ENCODE measurements around the gene GCLM.

DNA sequence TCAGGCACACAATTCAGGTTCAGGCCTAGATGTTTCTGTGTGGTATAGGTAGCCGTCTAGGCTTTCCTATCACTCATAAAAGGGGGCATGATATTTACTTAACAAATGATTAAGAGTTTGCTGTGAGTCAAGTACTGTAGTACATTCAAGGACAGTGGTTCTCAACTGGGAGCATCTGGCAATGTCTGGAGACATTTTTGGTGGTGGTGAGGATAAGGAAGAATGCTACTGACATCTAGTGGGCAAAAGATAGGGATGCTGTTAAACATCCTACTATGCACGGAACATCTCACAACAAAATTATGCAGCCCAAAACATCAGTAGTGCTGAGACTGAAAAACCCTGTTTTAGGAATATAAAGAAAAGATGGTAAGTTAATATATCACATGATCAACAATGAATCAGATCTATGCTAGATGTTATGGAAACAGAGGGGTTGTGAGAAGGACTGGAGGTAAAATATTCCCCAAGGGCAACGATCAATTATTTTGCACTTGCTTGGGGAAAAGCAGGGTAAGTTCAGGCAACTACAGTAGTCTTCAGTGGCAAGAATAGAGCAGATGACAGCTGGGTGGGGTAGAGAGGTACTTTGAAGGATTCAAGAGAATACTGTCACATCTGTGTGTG lies 35.1 kb downstream of the GCLM start:
- no peak for TF ChIP-seq NR3C1 (IDR thresholded peaks at IDR 0.05)
- no peak for TF ChIP-seq BHLHE40 (IDR thresholded peaks at IDR 0.05; ENCODE audit: low read depth, low read length)
- TF ChIP-seq ESRRA (IDR thresholded peaks at IDR 0.05; ENCODE audit: borderline replicate concordance, low read length): no peak
- no peak for TF ChIP-seq KDM1A (IDR thresholded peaks at IDR 0.05; ENCODE audit: low read depth)
- TF ChIP-seq, protein P1, sequence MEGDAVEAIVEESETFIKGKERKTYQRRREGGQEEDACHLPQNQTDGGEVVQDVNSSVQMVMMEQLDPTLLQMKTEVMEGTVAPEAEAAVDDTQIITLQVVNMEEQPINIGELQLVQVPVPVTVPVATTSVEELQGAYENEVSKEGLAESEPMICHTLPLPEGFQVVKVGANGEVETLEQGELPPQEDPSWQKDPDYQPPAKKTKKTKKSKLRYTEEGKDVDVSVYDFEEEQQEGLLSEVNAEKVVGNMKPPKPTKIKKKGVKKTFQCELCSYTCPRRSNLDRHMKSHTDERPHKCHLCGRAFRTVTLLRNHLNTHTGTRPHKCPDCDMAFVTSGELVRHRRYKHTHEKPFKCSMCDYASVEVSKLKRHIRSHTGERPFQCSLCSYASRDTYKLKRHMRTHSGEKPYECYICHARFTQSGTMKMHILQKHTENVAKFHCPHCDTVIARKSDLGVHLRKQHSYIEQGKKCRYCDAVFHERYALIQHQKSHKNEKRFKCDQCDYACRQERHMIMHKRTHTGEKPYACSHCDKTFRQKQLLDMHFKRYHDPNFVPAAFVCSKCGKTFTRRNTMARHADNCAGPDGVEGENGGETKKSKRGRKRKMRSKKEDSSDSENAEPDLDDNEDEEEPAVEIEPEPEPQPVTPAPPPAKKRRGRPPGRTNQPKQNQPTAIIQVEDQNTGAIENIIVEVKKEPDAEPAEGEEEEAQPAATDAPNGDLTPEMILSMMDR (IDR thresholded peaks at IDR 0.05): peak; percentile 61
- no peak for TF ChIP-seq POLR2A (IDR thresholded peaks at IDR 0.05; ENCODE audit: low read length)
- TF ChIP-seq JUNB (IDR thresholded peaks at IDR 0.05): no peak
- TF ChIP-seq, protein P2, sequence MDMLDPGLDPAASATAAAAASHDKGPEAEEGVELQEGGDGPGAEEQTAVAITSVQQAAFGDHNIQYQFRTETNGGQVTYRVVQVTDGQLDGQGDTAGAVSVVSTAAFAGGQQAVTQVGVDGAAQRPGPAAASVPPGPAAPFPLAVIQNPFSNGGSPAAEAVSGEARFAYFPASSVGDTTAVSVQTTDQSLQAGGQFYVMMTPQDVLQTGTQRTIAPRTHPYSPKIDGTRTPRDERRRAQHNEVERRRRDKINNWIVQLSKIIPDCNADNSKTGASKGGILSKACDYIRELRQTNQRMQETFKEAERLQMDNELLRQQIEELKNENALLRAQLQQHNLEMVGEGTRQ (IDR thresholded peaks at IDR 0.05): no peak
- TF ChIP-seq CEBPB (IDR thresholded peaks at IDR 0.05): no peak
- no peak for TF ChIP-seq EP300 (IDR thresholded peaks at IDR 0.05)
- peak; percentile 59 to 66; a peak in 4 of 5 replicates for TF ChIP-seq RAD21 (conservative IDR thresholded peaks at IDR 0.05 in 1 of 2, IDR thresholded peaks at IDR 0.05 in 1 of 2)

Measured in A549 (cell line).